NCI-H2029 (cell line): ENCODE measurements around the gene VCY1B.
"Not testable (repeated sequence)": the region's sequence is repeated elsewhere in the genome, so short reads cannot be mapped to it uniquely, and the experiment has no call there.

Experiments
- DNase-seq: peaks from one replicate; lab custom pipeline; 2025; lab: John Stamatoyannopoulos, UW

Gene VCY1B

DNA sequence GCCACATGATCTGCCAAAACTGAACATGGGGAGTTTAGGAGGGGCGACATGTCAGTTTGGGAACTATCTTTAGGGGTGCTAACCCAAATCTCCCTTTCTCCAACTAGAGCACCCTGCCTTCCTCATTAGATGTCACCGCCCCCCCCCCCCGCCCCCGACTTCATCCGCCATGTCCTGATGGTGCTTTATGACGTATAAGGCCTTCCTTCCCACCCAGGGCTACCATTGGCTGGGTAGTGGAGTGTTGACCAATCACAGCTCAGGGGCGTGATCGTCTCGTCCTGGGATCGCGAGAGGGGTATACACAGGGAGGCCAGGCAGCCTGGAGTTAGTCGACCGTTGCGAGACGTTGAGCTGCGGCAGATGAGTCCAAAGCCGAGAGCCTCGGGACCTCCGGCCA is at the start of gene VCY1B:
VCY1B (plus strand) TSS at position 301 of the 400 bp plus-strand sequence; CDS start at position 364, 63 bp downstream.
- DNase-seq: not testable (repeated sequence)

DNA sequence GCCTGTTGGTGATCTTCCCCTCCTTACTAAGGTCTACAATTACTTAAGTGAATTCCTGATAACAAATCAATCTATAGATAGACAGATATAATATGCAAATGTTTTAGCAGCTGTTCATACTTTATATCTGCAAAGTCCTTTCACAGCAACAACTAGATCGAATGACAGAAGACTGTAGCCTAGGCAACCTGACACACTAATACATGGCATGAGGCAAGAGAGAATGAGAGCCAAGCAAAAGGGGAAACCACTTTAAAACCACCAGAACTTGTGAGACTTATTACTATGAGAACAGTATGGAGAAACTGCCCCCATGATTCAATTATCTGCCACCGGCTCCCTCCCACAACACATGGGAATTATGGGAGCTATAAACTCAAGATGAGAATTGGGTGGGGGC is 44.1 kb upstream of the VCY1B start:
- DNase-seq: not testable (repeated sequence)

DNA sequence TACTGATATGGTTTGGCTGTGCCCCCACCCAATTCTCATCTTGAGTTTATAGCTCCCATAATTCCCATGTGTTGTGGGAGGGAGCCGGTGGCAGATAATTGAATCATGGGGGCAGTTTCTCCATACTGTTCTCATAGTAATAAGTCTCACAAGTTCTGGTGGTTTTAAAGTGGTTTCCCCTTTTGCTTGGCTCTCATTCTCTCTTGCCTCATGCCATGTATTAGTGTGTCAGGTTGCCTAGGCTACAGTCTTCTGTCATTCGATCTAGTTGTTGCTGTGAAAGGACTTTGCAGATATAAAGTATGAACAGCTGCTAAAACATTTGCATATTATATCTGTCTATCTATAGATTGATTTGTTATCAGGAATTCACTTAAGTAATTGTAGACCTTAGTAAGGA is 25.6 kb upstream of the VCY1B start:
- DNase-seq: not testable (repeated sequence)

DNA sequence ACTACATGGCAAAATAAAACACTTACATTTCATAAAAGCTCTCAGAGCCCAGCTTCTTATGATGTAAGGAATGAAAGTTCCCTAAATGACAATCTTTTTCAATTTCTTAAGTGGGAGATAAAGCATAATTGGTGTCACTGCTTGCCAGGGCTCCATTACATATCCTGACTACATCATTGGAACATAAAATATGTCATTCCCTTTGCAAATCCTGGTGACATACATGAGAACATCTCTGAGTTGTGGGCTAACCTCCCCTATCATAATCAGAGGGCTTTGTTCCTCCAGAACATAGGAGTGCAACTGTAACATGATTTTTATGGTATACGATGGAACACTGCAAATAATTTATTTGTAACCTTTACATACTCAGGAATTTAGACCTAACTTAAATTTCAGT is 29.9 kb downstream of the VCY1B start:
- no peak for DNase-seq
